Bone marrow (tissue), 2 donors: ENCODE measurements around the gene ZCWPW1.

Source experiments
- DNase-seq, 2 donors: peaks; one replicate each; lab custom pipeline; 2025; lab: John Stamatoyannopoulos, UW

Gene ZCWPW1, protein sequence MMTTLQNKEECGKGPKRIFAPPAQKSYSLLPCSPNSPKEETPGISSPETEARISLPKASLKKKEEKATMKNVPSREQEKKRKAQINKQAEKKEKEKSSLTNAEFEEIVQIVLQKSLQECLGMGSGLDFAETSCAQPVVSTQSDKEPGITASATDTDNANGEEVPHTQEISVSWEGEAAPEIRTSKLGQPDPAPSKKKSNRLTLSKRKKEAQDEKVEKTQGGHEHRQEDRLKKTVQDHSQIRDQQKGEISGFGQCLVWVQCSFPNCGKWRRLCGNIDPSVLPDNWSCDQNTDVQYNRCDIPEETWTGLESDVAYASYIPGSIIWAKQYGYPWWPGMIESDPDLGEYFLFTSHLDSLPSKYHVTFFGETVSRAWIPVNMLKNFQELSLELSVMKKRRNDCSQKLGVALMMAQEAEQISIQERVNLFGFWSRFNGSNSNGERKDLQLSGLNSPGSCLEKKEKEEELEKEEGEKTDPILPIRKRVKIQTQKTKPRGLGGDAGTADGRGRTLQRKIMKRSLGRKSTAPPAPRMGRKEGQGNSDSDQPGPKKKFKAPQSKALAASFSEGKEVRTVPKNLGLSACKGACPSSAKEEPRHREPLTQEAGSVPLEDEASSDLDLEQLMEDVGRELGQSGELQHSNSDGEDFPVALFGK

DNA sequence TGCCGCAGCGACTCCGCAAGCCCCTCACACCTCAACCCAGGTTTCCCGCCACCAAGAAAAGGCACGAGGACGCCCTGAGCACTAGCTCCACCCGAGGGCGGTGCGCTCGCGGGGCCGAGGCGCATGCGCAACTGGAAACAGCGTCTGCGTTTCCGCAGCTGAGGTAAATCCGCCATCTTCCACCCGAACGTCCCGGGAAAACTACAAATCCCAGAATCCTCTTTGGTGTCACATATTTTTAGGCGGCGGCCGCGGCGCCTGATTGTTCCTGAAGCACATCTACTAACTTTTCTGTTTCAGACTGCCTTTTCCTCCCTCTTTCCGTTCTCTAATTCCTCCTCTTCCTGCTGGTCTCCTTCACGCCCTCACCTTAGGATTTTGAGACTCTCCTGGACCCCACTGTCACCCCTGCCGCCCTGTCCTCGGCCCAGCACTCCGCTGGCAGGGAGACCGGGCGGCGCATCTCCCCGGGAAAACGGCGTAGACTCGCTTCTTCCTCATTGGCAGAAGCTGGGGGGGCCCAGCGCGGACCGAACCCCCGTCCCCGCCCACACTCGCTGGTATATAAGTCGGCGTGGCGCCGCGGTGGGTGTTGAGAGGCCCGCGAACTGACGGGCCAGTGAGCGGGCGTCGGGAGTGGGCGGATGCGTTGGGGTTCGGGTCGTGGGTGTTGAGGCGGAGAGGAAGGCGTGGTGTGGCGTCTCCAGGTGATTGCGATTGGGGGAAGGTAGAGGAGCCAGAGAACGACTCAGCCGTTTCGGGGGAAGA lies at the start of gene ZCWPW1:
TSS of gene ZCWPW1 (minus strand) at position 505 of the 768 bp plus-strand sequence. CDS start 8,054 bp downstream, outside the sequence.
- DNase-seq = peak; percentile 94 to 97

DNA sequence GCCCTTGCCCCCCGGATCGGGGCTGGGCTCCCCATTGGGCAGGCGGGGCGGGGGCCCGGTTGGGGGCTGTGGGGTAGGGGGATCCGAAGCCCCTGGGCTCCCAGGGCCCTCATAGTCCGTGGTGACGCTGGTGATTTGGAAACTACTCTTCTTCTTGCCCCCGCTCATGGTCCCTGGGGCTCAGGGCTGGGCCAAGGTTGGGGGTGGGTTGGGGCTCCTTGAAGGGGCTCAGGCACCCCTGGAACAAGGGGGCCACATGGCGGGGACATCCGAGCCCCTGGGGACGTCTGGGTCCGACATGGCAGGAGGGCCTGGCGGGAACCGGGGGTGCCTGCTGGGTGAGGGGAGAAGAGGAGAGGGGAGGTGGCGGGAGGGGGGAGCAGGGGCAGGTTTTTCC lies 49.4 kb upstream of the ZCWPW1 start:
- no peak for DNase-seq

DNA sequence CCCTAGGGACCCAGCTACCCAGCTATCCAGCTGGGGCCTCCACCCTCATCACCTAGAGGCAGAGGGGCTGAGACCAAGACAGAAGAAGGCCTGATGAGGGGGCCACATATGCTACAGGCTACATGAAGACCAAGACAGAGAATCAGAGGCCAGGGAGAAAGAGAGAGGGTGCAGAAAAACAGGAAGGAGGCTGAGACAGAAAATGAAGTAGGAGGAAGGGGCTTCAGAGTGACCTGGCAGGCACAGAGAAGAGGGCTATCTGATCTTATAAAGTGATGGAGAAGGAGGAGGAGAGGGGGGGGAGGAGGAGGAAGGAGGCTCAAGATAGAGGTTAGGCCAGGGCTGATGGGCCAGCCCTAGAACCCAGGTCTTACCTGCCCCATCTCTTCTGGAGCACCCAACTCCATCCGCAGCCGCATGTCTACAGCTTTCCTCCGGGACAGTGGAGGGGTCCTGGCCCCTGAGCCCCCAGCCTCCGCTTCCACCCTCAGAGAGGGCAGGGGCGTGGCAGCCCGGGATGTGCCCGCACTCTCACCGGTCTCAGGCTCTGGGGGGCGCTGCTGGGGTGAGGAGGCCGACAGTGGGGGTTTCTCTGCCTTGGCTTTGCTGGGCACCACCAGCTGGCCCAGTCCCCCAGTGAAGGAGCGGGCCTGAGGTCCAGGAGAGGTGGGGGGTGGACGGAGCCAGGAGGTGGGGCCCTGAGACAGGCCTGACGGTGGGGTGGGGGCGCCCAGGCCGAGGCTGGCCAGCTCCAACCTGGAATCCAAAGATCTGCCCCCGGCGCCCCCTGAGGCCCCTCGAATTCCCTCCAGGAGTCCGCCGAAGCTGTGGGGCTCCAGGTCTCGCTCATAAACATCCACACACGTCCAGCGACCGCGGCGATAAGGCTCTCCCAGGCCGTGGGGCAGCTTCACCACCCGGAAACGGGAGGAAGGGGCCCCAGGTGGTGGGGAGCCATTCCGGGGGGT lies 48.7 kb upstream of the ZCWPW1 start:
- DNase-seq = no peak

DNA sequence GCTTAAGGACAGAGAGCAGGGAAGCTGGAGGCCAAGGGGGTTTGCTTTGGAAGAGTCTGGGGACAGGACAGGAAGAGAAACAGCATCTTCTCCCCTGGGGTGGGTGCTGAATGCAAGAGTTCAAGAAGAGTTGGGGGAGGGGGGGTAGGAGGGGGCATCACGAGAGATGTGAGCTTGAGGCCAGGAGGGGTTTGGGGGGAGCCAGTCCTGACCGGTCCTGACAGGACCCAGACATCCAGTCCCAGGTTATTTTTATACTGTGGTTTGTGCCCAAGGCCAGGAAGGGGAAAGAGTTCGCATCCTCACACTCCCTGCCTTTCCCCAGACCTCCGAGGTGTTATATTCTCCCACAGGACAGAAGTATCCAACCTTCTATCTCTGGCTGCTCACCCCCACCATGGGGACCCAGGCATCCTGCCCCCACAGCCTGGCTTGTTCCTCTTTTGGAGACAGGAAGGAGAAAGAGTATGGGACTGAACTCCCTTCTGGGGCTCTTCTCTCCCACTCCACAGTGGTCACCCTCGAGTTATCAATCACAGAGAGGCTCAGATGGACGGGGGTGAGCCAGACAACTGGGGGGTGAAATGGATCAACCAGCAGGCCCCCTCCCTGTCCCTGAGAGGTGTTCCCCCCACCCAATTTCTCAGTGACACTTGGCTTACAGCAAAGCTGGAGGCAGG lies 47.7 kb upstream of the ZCWPW1 start:
- peak in 1 of 2 donors; percentile 18 for DNase-seq

DNA sequence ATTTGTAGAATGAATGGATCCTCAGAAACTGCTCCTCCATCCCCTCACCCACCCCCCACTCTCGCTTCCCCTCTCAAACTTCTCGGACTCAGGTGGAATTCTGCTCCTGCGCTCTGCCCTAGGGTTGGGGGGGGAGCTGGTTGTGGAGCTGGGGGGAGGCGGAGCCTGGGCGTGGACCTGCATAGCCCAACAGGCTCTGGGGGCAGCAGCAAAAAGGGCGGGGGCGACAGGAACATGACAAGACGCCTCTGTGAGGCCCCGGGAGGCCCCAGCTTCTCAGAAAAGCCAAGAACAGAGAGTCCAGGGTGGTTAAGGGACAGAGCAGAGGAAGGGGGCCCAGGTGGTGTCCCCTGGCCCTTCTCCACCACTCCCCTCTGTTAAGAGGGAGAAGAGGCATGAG lies 47.0 kb upstream of the ZCWPW1 start:
- DNase-seq = no peak

DNA sequence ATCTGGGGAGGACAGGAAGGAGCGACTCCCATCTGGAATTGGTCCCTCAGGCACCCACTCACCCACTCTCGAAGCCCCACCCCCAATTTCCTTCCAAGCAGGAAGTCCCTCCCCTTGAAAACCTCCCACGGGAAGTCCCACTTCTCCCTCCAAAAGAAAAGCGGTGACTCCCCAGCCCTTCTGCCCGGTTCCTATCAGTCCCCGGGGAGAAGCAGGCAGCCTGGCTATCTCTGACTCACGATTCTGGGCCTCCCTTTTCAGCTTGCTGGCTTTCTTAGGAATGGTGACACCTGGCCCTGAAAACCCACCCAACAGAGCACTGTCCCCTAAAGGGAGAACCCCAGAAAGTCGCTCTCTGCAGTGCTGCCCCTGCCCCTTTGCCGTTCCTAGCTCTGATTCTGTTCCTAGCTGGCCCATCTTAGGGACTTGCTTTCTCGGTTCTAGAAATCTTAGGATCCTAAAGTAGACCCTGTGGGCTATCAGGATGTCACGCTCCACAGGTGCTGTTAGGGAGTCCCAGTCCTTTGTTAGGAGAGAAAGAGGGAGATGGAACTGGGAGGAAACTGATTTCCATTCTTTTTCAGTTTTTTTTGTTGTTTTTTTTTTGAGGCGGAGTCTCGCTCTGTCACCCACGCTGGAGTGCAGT lies 44.5 kb upstream of the ZCWPW1 start:
- DNase-seq = no peak

DNA sequence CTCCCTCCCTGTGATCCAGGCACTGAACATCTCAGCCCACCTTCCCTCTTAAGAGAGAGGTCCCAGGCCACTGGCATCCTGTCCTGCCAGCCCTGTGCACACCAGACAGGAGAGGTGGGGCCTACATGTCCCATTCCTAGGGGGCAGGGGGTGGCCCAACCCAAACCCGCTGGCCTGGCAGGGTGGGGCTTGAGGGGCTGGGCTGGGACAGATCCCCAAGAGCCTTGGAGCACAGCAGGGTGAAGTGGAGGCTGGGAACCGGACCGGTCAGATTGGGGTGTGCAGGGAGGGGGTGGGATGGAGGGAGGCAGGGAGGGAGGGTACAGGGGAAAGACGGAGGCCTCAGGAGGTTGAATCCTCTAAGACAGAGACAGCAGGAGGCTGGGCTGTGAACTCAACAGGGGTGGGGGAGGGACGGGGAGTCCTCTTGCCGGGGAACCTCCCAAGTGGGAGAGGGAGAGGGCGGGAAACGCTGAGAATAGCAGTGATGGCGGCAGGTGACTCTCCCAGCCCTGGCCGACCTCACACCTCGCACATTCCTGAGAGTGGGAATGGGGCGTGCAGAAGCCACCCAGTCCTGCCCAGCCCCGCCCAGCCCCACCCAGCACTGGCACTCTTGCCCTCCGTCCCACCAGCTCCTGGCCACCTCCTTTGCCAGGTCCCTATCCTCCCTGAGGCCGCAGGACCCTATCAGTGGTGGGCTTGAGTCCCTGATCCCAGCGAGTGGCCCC lies 43.8 kb upstream of the ZCWPW1 start:
- DNase-seq = no peak

DNA sequence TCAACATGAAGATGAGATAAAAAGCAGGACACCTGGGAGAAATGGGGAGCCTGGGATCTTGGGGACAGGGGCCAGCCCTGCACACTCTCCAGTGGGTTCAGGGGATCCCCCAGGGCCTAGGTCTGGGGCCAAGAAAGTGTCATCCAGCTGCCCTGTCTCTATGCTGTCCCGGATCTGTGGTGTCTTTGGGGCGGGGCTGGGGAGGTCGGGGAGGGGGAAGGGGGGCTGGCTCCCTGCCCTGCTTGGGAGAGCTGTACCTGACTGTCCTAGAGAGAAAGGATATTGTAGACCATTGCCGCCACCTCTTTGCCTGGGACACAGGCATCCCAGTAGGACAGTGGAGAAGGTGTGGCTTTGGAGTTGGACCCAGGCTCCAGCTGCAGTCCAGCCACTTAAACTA lies 42.5 kb upstream of the ZCWPW1 start:
- DNase-seq = no peak

DNA sequence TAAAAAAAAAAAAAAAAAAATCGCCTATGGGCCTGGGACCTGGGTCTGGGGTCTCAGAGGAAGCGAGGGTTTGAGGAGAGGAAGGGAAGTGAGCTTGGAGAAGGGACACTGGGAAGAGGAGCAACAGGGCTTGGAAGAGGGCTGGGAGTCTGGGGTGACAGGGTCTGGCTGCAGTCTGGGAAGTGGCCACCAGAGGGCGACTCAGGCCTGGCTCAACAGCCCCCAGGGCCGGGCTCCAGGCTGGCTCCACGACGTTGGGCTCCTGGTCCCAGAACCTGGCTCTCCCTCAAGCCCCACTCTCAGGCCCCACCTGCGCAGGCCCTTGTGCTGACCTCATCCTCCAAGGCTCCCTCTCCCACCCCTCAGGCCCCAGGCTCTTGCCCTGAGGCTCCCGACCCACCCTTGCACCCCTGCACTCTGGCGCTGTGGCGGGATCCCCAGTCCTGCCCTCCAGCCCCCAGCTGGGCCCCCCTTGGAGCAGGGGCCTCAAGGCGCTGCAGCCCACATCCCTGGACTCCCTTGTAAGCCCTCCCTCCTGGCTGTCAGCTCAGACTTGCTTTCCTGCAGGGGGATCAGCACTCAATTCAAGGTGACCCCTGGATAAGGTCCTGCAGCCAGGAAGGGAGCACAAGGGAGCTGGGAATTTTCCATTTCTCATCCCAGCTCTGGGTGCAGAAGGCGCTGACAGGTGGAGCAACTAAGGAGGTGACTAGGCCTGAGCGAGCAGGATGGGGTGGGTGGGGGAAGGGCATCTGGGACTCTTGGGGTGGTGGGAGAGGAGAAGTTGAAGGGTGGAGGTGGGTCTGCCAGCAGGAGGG lies 40.9 kb upstream of the ZCWPW1 start:
- peak; percentile 61 to 67 for DNase-seq

DNA sequence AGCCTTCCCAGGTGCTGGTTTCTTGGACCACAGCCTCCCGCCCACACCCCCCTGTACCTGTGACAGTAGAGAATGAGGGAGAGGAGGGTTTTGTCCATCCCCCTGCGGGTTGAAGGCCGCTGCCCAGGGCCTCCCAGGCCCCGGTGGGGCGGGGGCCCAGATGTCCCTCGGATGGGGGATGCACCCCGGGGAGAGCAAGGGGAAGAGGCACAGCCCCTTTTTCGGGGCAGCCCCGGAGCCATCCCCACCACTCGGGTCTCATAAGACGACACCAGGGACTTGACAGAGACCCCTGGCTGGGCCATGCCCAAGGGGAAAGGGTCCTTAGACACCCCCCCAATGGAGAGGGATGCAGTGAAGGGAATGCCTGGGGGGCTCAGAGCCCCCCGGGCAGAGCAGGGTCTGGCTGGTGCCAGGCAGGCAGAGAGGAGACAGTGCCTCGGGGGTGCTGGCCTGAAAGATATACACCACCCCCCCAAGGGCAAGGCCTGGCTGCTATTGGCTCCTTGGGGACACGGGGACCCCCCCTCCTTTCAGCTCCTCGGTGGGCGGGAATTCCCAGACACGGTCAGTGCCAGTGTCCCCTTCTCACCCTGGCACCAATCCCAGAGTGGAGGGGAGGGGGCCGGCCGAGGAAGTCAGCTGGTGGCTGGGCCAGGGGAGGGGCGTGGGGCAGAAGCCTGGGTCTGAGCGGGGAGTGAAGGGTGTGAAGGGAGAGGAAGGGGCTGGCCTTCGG lies 39.3 kb upstream of the ZCWPW1 start:
- DNase-seq = no peak

DNA sequence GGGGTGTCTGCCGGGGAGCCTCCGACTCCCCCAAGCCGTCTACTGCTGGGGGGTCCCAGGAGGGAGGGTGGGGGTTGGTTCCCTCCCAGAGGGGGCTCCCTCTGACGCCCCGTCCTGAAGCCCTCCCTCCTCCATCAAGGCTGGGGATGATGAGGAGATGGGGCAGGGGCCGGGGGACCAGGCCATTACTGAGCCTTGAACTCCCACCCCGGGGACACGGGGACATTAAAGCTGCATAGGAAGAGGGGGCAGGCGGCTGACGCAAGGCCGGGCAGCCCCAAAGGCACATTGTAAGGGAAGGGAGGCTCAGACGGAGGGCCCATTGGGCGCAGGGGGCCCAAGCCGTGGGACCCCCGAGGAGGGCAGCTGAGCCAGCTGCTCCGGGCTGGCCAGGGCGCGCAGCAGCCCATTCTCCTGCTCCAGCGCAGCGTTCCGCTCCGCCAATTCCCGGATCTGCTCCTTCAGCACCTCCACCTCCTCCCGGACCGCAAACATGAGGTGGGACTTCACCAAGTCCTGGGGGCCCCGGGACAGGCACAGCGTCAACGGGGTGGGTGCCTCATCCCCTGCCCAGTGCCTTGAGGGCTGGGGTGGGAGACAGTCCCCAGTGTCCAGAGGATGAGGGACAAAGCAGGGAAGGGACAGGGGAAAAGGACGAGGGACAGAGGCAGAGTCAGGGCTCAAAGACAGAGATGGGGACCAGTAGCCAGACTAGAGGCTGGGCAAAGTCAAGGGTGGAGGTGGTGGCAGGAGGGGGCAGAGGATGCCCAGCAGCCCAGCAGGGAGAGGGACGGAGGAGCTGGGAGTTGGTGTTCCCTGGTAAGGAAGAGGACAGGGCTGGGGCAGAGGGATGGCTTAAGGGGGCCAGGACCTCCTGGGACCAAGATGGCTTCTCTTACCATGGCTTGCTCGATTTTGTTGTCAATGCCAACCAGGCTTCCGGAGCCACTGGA lies 38.4 kb upstream of the ZCWPW1 start:
- DNase-seq = no peak

DNA sequence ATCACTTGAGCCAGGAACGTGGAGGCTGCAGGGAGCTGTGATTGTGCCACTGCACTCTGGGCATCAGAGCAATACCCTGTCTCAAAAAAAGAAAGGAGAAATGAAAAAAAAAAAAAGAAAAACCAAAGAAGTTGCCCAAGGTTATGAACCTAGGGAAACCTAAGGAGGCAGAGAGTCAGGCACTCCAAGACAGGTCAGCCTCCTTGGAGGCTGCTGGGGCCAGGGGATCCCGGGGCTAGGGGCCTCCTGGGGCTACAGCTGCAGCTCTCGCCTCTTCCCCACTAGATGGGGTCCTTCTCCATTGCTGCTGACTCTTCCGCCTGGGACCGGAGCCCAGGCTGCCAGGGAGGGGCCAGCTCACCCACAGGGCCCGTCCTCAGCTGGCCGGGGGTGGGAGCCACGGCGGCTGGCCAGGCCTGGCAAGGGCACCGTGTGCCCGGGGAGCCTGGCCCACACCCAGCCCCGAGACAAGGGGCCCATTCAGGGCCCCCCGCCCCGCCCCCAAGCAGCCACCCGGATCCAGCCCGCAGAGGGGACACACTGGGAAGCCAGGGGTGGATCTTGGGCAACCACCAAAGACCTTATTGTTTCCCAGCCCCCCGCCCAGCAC lies 37.3 kb upstream of the ZCWPW1 start:
- DNase-seq = peak in 1 of 2 donors; percentile 18

DNA sequence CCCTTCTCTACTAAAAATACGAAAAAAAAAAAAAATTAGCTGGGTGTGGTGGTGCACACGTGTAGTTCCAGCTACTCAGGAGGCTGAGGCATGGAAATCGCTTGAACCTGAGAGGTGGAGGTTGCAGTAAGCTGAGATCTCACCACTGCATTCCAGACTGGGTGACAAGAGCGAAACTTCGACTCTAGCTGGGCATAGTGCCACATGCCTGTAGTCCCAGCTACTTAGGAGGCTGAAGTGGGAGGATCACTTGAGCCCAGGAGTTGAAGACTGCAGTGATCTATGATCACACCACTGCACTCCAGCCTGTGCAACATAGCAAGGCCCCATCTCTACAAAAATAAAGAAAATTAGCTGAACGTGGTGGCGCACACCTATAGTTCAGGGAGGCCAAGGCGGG lies 36.8 kb upstream of the ZCWPW1 start:
- DNase-seq = no peak

DNA sequence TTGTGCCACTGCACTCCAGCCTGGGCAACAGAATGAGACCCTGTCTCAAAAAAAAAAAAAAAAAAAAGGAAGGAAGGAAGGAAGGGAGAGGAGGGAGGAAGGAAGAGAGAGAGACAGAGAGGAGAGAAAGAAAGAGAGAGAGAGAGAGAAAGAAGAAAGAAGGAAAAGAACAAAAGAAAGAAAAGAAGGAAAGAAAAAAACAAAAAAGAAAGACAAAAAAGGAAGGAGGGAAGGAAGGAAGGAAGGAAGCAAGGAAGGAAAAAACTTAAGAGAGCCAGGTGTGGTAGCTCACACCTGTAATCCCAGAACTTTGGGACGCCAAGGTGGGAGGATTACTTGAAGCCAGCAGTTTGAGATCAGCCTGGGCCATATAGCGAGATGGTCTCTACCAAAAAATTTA lies 36.3 kb upstream of the ZCWPW1 start:
- DNase-seq = no peak

DNA sequence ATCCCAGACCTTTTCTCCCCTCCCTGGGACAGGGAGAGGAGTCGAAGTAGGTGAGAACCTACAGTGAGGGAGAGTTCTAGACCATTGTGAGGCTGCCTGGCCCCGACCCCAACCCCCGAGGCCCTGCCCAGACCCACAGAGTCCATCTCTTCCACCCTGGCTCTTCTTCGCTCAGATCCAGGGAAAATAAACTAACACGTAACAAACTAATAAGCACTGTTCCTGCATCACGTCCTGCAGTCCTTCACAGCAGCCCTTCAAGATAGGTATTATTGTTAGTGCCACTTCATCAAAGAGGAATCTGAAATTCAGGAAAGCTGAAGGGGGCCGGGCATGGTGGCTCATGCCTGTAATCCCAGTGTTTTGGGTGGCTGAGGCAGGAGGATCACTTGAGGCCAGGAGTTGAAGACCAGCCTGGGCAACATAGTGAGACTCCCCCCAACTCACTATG lies 35.7 kb upstream of the ZCWPW1 start, which contains the start of gene SPACDR:
TSS of gene SPACDR (minus strand) at position 51 of the 451 bp plus-strand sequence. CDS start 235 bp downstream, outside the sequence.
- DNase-seq = no peak

DNA sequence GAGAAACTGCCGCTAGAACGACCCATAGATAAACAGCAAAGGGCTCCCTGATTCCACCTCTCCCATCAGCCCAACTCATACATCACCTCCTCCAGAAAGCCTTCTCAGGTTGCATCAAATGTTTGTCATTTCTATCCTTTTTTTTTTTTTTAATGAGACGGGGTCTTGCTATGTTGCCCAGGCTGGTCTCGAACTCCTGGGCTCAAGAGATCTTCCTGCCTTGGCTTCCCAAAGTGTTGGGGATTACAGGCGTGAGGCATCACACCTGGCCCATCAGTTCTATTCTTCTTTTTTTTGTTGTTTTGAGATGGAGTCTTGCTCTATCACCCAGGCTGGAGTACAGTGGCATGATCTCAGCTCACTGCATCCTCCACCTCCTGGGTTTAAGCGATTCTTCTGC lies 28.5 kb upstream of the ZCWPW1 start:
- no peak for DNase-seq
